Body of pancreas (tissue), 4 donors: ENCODE data around the gene SMARCA2. TPM values are rescaled to one million over a fixed set of nuclear protein-coding genes. Genes with fewer than 3 reads are reported as not detected.

Experiments
- ATAC-seq: fragments of 150-250 bp; one replicate; pipeline ENCODE4 v1.9.1; 2016
- DNase-seq, 4 donors: peaks; one replicate each; pipeline ENCODE4 v3.0.0-alpha.2; 2019
- H3K27ac ChIP-seq, 4 donors: fragments of 200-600 bp; sonication (generic); 1 replicate in 3 of 4; 2 replicates in 1 of 4; pipeline versions ENCODE4 v1.5.1 to v1.6.1; 2016 to 2019; ENCODE audit warnings: mild to moderate bottlenecking in 1 of 4, mixed read lengths in 1 of 4, moderate library complexity in 1 of 4
- H3K27me3 ChIP-seq, 2 donors: fragments of 200-600 bp; sonication (generic); one replicate each; pipeline ENCODE4 v1.6.0; 2016; ENCODE audit warnings: mild to moderate bottlenecking in 1 of 2
- H3K36me3 ChIP-seq, 2 donors: fragments of 200-600 bp; sonication (generic); replicated peaks in 1 of 2; 2 replicates each; pipeline ENCODE4 v1.5.1; 2016; ENCODE audit warnings: low read depth in 2 of 2; ENCODE audit not compliant: insufficient read depth in 1 of 2
- H3K4me1 ChIP-seq: fragments of 200-600 bp; sonication (generic); one replicate; pipeline ENCODE4 v1.6.0; 2016
- H3K4me3 ChIP-seq, 2 donors: fragments of 200-600 bp; sonication (generic); 1 replicate in 1 of 2; 2 replicates in 1 of 2; pipeline ENCODE4 v1.5.1; 2016 to 2019
- H3K9me3 ChIP-seq, 3 donors: fragments of 200-600 bp; sonication (generic); 1 replicate in 2 of 3; 2 replicates in 1 of 3; pipeline ENCODE4 v1.5.1; 2016
- CTCF ChIP-seq, 7 experiments: fragments of 450-650 bp in 4 of 7; fragments of 200-600 bp in 3 of 7; sonication (generic) in 3 of 7; IDR thresholded peaks; one replicate each; pipeline ENCODE4 v1.5.1; 2016 to 2019; ENCODE audit warnings: antibody characterized with exemption in 7 of 7
- POLR2A ChIP-seq, 3 donors: fragments of 450-650 bp; IDR thresholded peaks; one replicate each; pipeline ENCODE4 v1.6.1; 2016; ENCODE audit warnings: antibody characterized with exemption in 3 of 3, mild to moderate bottlenecking in 2 of 3
- WGBS, 2 donors: methylation state at CpG; one replicate each; pipeline ENCODE4 v1.1.5; 2017; 5-methylcytosine and 5-hydroxymethylcytosine counted together
- intact Hi-C: fragments of 100-400 bp; cut with DNase I; formaldehyde crosslinking; loops from one replicate; pipeline ENCODE4 v1.15.1; 2023
- total RNA-seq, 2 donors: library from RNA; depleted of rRNA; stranded (reverse); fragments of >200 nt; gene quantifications; one replicate each; pipeline ENCODE4 v1.1.0, GENCODE V29; 2016

Gene SMARCA2
- total RNA-seq, 2 donors from 2014 or later = 83.8 to 117 TPM

GRCh38 chr9:2127486-2127885 lies 112.3 kb downstream of the SMARCA2 start:
- H3K27me3 ChIP-seq = no peaks in the 10 kb centered on the region
- TF ChIP-seq POLR2A (IDR thresholded peaks at IDR 0.05) (no peak), CTCF (IDR thresholded peaks at IDR 0.05) (no peak)
- H3K27ac ChIP-seq = no peak overlapping the region
- 82 to 100% methylated on average over 1 of the region's 1 CpG for WGBS, 2 donors
- H3K4me3 ChIP-seq = no peak overlapping the region
- H3K9me3 ChIP-seq = no peaks in the 10 kb centered on the region
- peaks cover 23% of the 10 kb centered on the region for H3K4me1 ChIP-seq
- no peak for ATAC-seq
- intact Hi-C loops = no loop called here
- H3K36me3 ChIP-seq = peaks cover 0 to 9% of the 10 kb centered on the region in 2 donors
- no peak for DNase-seq

DNA sequence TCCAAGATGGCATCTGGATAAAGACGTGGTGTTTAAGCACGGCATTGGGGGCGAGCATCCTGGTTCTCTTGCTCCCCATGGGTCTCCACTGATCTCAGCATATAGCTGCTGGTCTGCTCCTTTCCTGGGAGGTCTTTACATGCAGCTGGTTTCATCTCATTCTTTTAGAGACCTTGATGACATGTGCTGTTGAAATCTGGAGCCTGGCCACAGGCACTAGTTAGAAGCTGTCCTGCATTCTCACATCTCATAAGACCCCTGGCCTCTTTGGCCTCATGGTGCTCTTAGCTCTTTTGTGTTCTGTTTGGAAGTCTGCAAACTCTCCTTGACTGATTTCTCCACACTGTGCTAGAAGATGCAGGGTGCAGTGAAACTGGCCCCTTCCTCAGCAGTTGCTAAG lies 113.0 kb downstream of the SMARCA2 start:
- DNase-seq (no peak), ATAC-seq (no peak)
- Histone ChIP-seq H3K4me3 (no peak overlapping the region), H3K27ac (no peak overlapping the region), H3K9me3 (no peaks in the 10 kb centered on the region), H3K4me1 (peaks cover 23% of the 10 kb centered on the region), H3K36me3 (peaks cover 0 to 5% of the 10 kb centered on the region in 2 donors), H3K27me3 (no peaks in the 10 kb centered on the region)
- 60 to 94% methylated on average over 3 of the region's 3 CpGs for WGBS, 2 donors
- TF ChIP-seq CTCF (IDR thresholded peaks at IDR 0.05) = no peak
- no peak for TF ChIP-seq POLR2A (IDR thresholded peaks at IDR 0.05)
- intact Hi-C loops = no loop called here

DNA sequence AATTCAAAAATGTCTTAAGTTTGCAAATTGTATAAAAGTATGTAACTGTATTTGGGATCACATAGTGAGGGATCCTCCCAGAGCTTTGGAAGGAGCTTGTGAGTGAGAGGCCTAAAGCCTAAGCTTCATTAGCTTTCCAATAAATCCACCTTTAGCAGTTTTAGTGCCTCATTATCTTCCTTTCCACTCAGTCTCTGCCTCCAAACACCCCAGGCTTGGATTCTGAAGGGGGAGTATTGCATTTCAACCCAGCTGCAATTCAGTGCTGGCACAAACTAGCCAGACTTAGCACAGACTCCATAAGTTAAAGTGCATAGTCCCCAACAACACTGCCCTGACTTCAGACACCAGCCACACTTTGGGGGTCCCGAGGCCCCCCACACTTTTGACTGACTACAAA lies 113.5 kb downstream of the SMARCA2 start:
- ATAC-seq (no peak), DNase-seq (no peak)
- no peaks in the 10 kb centered on the region for H3K9me3 ChIP-seq
- H3K27ac ChIP-seq = no peak overlapping the region
- H3K27me3 ChIP-seq = no peaks in the 10 kb centered on the region
- H3K4me1 ChIP-seq = peaks cover 23% of the 10 kb centered on the region
- TF ChIP-seq POLR2A (IDR thresholded peaks at IDR 0.05) (no peak), CTCF (IDR thresholded peaks at IDR 0.05) (no peak)
- H3K36me3 ChIP-seq = peaks cover 0 to 3% of the 10 kb centered on the region in 2 donors
- 33 to 77% methylated on average over 1 of the region's 1 CpG for WGBS, 2 donors
- H3K4me3 ChIP-seq = no peak overlapping the region
- intact Hi-C loops = no loop called here

DNA sequence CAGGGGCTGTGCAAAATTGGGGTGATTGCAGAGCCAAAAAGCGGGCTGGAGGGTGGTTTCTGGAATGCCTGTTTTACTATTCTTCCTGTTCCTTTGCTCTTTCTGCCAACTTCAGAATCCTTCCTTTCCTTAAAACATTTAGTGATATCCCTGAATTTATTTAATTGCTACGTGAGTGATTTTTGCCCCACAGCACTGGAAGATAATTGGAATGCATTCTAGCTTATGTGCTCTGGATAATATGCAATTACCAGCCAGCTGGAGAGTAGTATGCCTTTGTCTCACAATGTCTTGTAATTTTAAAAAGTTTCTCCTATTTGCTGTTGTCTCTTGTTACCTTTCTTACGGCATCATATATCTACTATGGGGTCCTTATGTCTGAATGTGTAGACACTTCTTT lies 115.8 kb downstream of the SMARCA2 start:
- no peak for TF ChIP-seq POLR2A (IDR thresholded peaks at IDR 0.05)
- TF ChIP-seq CTCF (IDR thresholded peaks at IDR 0.05) = no peak
- ATAC-seq = no peak
- WGBS, 2 donors = 78 to 87% methylated on average over 3 of the region's 3 CpGs
- DNase-seq = no peak
- Histone ChIP-seq H3K27ac (no peak overlapping the region), H3K9me3 (no peaks in the 10 kb centered on the region), H3K4me3 (no peak overlapping the region), H3K4me1 (peaks cover 18% of the 10 kb centered on the region), H3K36me3 (no peaks in the 10 kb centered on the region), H3K27me3 (no peaks in the 10 kb centered on the region)
- intact Hi-C loops = loop anchor here (10.0 kb wide), 1 partner anchor 604 kb away; no protein-coding TSS in a partner anchor

- 57 to 66% methylated on average over 3 of the region's 3 CpGs for WGBS, 2 donors
- ATAC-seq = peak; percentile 53
- no peak for DNase-seq
- H3K4me1 ChIP-seq = peaks cover 1% of the 10 kb centered on the region
- TF ChIP-seq CTCF (IDR thresholded peaks at IDR 0.05) (peak; percentile 20 to 83 (median 75)), POLR2A (IDR thresholded peaks at IDR 0.05) (no peak)
- H3K9me3 ChIP-seq = no peaks in the 10 kb centered on the region
- intact Hi-C loops = loop anchor here (10.0 kb wide), 1 partner anchor 602 kb away; no protein-coding TSS in a partner anchor
- H3K4me3 ChIP-seq = no peak overlapping the region
- H3K27ac ChIP-seq = no peak overlapping the region
- peaks cover 0 to 2% of the 10 kb centered on the region in 2 donors for H3K36me3 ChIP-seq
- no peaks in the 10 kb centered on the region for H3K27me3 ChIP-seq
Observed at GRCh38 chr9:2132484-2133082, 117.4 kb downstream of the SMARCA2 start.
